ENCODE measurements around the gene ELFN1.

- TF ChIP-seq CTCF (IDR thresholded peaks at IDR 0.05; ENCODE audit: insufficient read depth, low read depth, low read length) (no peak), EZH2 (IDR thresholded peaks at IDR 0.05; ENCODE audit: insufficient read depth, low read length) (no peak)
Measured at GRCh38 chr7:1721047-1721690, 51.1 kb downstream of the ELFN1 start.

All from astrocyte (in vitro differentiated cells and primary cell).